Smooth muscle cell (in vitro differentiated cells): Measurements from ENCODE around the gene TFPI. TPM values are rescaled to one million over a fixed set of nuclear protein-coding genes. Genes with fewer than 3 reads are reported as not detected.

Experiments used
- DNase-seq: peaks from one replicate; lab custom pipeline; 2025; ENCODE audit not compliant: unreplicated experiment; lab: John Stamatoyannopoulos, UW
- H2AFZ ChIP-seq: fragments of 200-600 bp; sonication (generic); 2 replicates; pipeline ENCODE4 v1.6.0; 2016; ENCODE audit warnings: antibody characterized with exemption, low read depth, mild to moderate bottlenecking
- H3F3A ChIP-seq: fragments of 200-600 bp; sonication (generic); 2 replicates; pipeline ENCODE4 v1.6.0; 2017; ENCODE audit warnings: antibody characterized with exemption, low read depth
- H3K27ac ChIP-seq: fragments of 200-600 bp; sonication (generic); 2 replicates; pipeline ENCODE4 v1.5.1; 2016; ENCODE audit warnings: low read depth, mild to moderate bottlenecking
- H3K27me3 ChIP-seq: fragments of 200-600 bp; sonication (generic); 2 replicates; pipeline ENCODE4 v1.6.1; 2016; ENCODE audit warnings: low read depth, mild to moderate bottlenecking
- H3K36me3 ChIP-seq: fragments of 200-600 bp; sonication (generic); 2 replicates; pipeline ENCODE4 v1.5.1; 2016; ENCODE audit warnings: low read depth
- H3K4me1 ChIP-seq: fragments of 200-600 bp; sonication (generic); 2 replicates; pipeline ENCODE4 v1.5.1; 2016; ENCODE audit warnings: low read depth
- H3K4me2 ChIP-seq: fragments of 200-600 bp; sonication (generic); 2 replicates; pipeline ENCODE4 v1.6.0; 2016; ENCODE audit warnings: mild to moderate bottlenecking
- H3K4me3 ChIP-seq: fragments of 200-600 bp; sonication (generic); 2 replicates; pipeline ENCODE4 v1.5.1; 2016; ENCODE audit warnings: mild to moderate bottlenecking
- H3K79me2 ChIP-seq: fragments of 200-600 bp; sonication (generic); 2 replicates; pipeline ENCODE4 v1.6.0; 2016; ENCODE audit warnings: low read depth, mild to moderate bottlenecking
- H3K9ac ChIP-seq: fragments of 200-600 bp; sonication (generic); 2 replicates; pipeline ENCODE4 v1.6.0; 2016; ENCODE audit warnings: low read depth
- H3K9me3 ChIP-seq: fragments of 200-600 bp; sonication (generic); replicated peaks from 2 replicates; pipeline ENCODE4 v1.5.1; 2016; ENCODE audit warnings: low read depth
- H4K20me1 ChIP-seq: fragments of 200-600 bp; sonication (generic); 2 replicates; pipeline ENCODE4 v1.6.0; 2016; ENCODE audit warnings: low read depth
- WGBS: methylation state at CpG from one replicate; pipeline ENCODE4 v1.1.7; 2016; ENCODE audit warnings: low lambda C conversion rate; 5-methylcytosine and 5-hydroxymethylcytosine counted together
- polyA plus RNA-seq: library from polyadenylated mRNA; unstranded; fragments of >200 nt; fragmentation: Nextera tagmentation; extraction: Ambion mirVana; gene quantifications from 2 replicates; pipeline ENCODE4 v1.2.1, GENCODE V29; 2016
- total RNA-seq: library from RNA; depleted of rRNA; stranded (reverse); fragments of >200 nt; gene quantifications from 2 replicates; pipeline ENCODE4 v1.2.3, GENCODE V29; 2014
- TF ChIP-seq, protein P1 (sequence below): fragments of 200-600 bp; sonication (generic); IDR thresholded peaks from 2 replicates; pipeline ENCODE4 v1.5.1; 2017; ENCODE audit warnings: borderline replicate concordance, mild to moderate bottlenecking, antibody characterized with exemption; ENCODE audit not compliant: insufficient read depth, poor library complexity, severe bottlenecking

The TFPI gene
- total and polyA plus RNA-seq, 2 experiments from 2014 or later, result 169 to 194 TPM

DNA sequence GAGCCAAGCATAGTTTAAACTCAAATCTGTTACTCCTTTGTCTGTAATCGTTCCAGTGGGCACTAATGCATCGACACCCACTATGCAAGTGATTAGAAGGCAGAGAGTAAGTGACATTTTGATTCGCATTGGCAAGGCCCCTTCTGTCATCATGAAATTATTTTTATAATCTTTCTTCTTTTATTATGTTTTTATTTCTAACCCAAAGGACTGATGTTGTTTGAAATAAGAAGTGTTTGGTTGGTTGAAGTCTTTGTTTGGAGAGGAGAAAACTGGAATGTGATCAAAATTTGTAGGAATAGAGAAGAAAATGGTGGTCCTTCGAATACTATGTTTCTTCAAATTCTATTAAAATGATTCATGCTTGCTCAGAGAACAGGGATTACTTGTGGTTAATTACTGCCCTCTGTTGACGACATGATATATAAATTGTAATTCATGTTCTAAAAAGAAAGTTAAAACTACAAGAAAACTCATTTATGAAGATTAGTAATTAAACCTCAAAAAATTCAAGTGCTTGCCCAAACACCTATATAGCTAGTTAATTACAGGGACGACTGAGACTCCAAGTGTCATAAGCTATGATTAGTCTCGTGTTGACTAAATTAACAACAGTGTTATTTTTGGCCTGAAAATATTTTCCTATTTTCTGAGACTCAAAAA, 26.4 kb upstream of the TFPI start:
- H3K9ac ChIP-seq, result peak overlapping the region; percentile 76
- peak overlapping the region; percentile 77 for H3K4me2 ChIP-seq
- no peaks in the 10 kb centered on the region for H3K79me2 ChIP-seq
- DNase-seq, result no peak
- H3K4me1 ChIP-seq, result peaks cover 29% of the 10 kb centered on the region
- TF ChIP-seq, protein P1, sequence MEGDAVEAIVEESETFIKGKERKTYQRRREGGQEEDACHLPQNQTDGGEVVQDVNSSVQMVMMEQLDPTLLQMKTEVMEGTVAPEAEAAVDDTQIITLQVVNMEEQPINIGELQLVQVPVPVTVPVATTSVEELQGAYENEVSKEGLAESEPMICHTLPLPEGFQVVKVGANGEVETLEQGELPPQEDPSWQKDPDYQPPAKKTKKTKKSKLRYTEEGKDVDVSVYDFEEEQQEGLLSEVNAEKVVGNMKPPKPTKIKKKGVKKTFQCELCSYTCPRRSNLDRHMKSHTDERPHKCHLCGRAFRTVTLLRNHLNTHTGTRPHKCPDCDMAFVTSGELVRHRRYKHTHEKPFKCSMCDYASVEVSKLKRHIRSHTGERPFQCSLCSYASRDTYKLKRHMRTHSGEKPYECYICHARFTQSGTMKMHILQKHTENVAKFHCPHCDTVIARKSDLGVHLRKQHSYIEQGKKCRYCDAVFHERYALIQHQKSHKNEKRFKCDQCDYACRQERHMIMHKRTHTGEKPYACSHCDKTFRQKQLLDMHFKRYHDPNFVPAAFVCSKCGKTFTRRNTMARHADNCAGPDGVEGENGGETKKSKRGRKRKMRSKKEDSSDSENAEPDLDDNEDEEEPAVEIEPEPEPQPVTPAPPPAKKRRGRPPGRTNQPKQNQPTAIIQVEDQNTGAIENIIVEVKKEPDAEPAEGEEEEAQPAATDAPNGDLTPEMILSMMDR, result peak; percentile 51
- H3K4me3 ChIP-seq, result peak overlapping the region; percentile 53
- peak overlapping the region; percentile 42 for H3K27ac ChIP-seq
- peaks cover 2% of the 10 kb centered on the region for H3F3A ChIP-seq
- no peaks in the 10 kb centered on the region for H3K36me3 ChIP-seq
- H3K27me3 ChIP-seq, result no peaks in the 10 kb centered on the region
- no peaks in the 10 kb centered on the region for H4K20me1 ChIP-seq
- H2AFZ ChIP-seq, result peak overlapping the region; percentile 83
- WGBS, result 30% methylated on average over 7 of the region's 7 CpGs
- no peaks in the 10 kb centered on the region for H3K9me3 ChIP-seq

DNA sequence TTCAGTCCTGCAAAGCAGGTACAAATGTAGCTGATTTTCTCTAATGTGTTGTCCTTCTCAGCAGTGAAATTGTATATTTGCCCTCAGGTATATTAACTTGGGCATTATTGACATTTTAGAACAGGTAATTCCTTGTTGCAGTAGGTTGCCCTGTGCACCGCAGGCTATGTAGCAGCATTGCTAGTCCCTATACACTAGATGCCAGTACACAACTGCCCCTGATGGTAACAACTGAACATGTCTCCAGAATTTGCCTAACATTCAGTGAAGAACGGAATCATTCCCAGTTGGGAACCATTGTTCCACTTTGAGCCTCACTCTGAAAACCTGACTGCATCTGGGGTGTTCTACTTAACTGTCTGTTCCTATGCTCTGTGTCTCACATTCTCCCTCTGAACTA, 23.1 kb upstream of the TFPI start:
- H3K27ac ChIP-seq, result peak overlapping the region; percentile 20
- H3K4me1 ChIP-seq, result peaks cover 42% of the 10 kb centered on the region
- H3K36me3 ChIP-seq, result no peaks in the 10 kb centered on the region
- H3K79me2 ChIP-seq, result no peaks in the 10 kb centered on the region
- no peak for DNase-seq
- H3K27me3 ChIP-seq, result no peaks in the 10 kb centered on the region
- H3K9me3 ChIP-seq, result no peaks in the 10 kb centered on the region
- H3F3A ChIP-seq, result peaks cover 8% of the 10 kb centered on the region
- H3K4me3 ChIP-seq, result no peak overlapping the region
- TF ChIP-seq, protein P1, result no peak
- no peak overlapping the region for H3K9ac ChIP-seq
- no peaks in the 10 kb centered on the region for H4K20me1 ChIP-seq
- H3K4me2 ChIP-seq, result peak overlapping the region; percentile 77
- 68% methylated on average over 2 of the region's 2 CpGs for WGBS
- peak overlapping the region; percentile 35 for H2AFZ ChIP-seq

DNA sequence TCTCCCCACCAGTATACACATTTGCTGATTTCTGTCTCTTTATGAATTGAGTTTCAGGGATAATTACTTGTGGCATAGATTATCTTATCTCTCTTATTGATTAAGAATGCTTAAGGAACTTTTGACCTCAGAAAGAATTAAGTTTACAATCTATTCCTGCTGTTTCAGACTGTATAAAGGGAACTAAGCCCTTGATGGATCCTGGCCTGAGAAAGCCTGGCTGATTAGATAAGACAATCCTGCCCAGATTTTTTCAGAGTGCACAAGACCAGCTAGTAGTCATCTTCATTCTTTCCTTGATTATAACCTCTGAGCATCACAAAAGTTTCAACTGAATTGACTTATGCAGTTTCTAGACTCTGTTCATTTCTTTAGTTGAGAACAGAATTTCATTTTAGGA, 22.7 kb upstream of the TFPI start:
- Histone ChIP-seq H3K4me1 (peaks cover 42% of the 10 kb centered on the region), H3K9me3 (no peaks in the 10 kb centered on the region), H2AFZ (peak overlapping the region; percentile 35), H3K27ac (peak overlapping the region; percentile 20), H3K4me3 (no peak overlapping the region), H3K36me3 (no peaks in the 10 kb centered on the region), H4K20me1 (no peaks in the 10 kb centered on the region), H3K79me2 (no peaks in the 10 kb centered on the region), H3K27me3 (no peaks in the 10 kb centered on the region), H3F3A (peaks cover 8% of the 10 kb centered on the region), H3K4me2 (peak overlapping the region; percentile 77), H3K9ac (no peak overlapping the region)
- TF ChIP-seq, protein P1, result no peak
- DNase-seq, result no peak

DNA sequence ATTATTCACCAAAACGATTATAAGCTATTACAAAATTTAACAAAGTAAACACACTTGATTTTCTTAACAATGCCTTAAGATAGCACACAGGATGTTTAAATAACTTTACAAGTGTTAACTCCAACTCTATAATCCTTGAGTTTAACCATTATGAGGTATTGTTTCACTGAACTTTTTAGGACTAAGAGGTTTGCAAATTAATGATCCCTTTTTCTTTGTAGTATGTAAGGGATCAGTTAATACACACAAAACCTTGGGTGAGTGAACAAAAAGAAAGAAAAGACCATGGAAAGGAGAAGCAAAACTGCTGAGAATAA, 21.5 kb upstream of the TFPI start:
- Histone ChIP-seq H3K27ac (peak overlapping the region; percentile 77), H2AFZ (peak overlapping the region; percentile 88), H3K4me2 (peak overlapping the region; percentile 77)

More for the DNA sequence above, 21.5 kb upstream of the TFPI start:
- H3K27me3 ChIP-seq, result no peaks in the 10 kb centered on the region
- H3K4me3 ChIP-seq, result no peak overlapping the region
- no peaks in the 10 kb centered on the region for H3K9me3 ChIP-seq
- TF ChIP-seq, protein P1, result no peak
- 17% methylated on average over 1 of the region's 1 CpG for WGBS
- no peaks in the 10 kb centered on the region for H3K36me3 ChIP-seq
- H3F3A ChIP-seq, result peaks cover 8% of the 10 kb centered on the region
- peak overlapping the region; percentile 42 for H3K9ac ChIP-seq
- no peaks in the 10 kb centered on the region for H3K79me2 ChIP-seq
- no peak for DNase-seq
- no peaks in the 10 kb centered on the region for H4K20me1 ChIP-seq
- H3K4me1 ChIP-seq, result peaks cover 37% of the 10 kb centered on the region
